HL-60 (cell line): ENCODE results near the gene KIR3DL3.

Experiments used
- GABPA ChIP-seq: IDR thresholded peaks from 2 replicates; pipeline ENCODE4 v1.6.1; 2012; ENCODE audit warnings: low read depth
- POLR2AphosphoS5 ChIP-seq: IDR thresholded peaks from 2 replicates; pipeline ENCODE4 v1.6.1; 2012; ENCODE audit warnings: low read depth
- REST ChIP-seq: IDR thresholded peaks from 2 replicates; pipeline ENCODE4 v1.6.1; 2012; ENCODE audit warnings: low read depth; ENCODE audit not compliant: insufficient replicate concordance
- SPI1 ChIP-seq: IDR thresholded peaks from 2 replicates; pipeline ENCODE4 v1.6.1; 2012; ENCODE audit warnings: low read depth, mild to moderate bottlenecking, borderline replicate concordance
- TF ChIP-seq, protein P1 (sequence below): IDR thresholded peaks from one replicate; pipeline ENCODE4 v1.5.1; 2011; ENCODE audit warnings: low read length, control low read depth, inconsistent platforms; ENCODE audit not compliant: insufficient read depth

GRCh38 chr19:54696117-54696548, 28.1 kb upstream of the KIR3DL3 start:
- TF ChIP-seq, protein P1, sequence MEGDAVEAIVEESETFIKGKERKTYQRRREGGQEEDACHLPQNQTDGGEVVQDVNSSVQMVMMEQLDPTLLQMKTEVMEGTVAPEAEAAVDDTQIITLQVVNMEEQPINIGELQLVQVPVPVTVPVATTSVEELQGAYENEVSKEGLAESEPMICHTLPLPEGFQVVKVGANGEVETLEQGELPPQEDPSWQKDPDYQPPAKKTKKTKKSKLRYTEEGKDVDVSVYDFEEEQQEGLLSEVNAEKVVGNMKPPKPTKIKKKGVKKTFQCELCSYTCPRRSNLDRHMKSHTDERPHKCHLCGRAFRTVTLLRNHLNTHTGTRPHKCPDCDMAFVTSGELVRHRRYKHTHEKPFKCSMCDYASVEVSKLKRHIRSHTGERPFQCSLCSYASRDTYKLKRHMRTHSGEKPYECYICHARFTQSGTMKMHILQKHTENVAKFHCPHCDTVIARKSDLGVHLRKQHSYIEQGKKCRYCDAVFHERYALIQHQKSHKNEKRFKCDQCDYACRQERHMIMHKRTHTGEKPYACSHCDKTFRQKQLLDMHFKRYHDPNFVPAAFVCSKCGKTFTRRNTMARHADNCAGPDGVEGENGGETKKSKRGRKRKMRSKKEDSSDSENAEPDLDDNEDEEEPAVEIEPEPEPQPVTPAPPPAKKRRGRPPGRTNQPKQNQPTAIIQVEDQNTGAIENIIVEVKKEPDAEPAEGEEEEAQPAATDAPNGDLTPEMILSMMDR: no peak
- TF ChIP-seq POLR2AphosphoS5: no peak
- TF ChIP-seq SPI1: no peak
- TF ChIP-seq REST: no peak
- no peak for TF ChIP-seq GABPA
